ENCODE results near the gene YKT6. TPM values are rescaled to one million over a fixed set of nuclear protein-coding genes. Genes with fewer than 3 reads are reported as not detected.

The YKT6 gene
- total and polyA plus RNA-seq, 7 donors: 47.7 to 153 (median 68.7) TPM

DNA sequence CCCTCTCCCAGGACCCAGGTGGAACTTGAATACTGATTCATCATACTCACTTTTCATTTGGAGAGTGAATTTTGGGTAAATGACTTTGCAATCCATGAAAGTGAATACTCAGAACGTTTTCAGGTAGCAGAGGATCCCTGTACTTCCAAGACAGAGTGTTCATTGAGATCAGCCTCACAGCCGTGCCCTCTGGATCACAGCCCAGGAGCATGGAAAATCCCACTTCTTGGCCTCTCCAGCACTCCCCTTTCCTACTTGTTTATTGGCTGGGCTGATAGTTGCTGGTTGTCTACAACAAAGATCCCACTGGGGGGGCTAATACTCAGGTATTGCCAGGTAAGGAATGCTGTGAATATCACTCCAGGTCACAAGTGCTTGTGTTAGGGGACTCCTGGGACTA, 17.4 kb upstream of the YKT6 start:
- Histone ChIP-seq H3K4me1 (no peaks in the 10 kb centered on the region), H3K4me3 (no peak overlapping the region), H3K27ac (no peak overlapping the region), H3K9me3 (no peaks in the 10 kb centered on the region), H3K36me3 (ENCODE audit: insufficient read depth in 1 of 2, low read depth in 1 of 2) (no peaks in the 10 kb centered on the region), H3K27me3 (ENCODE audit: insufficient read depth in 3 of 3, low read length in 2 of 3) (peaks cover 0 to 2% (median 0%) of the 10 kb centered on the region in 3 donors)
- TF ChIP-seq, protein P1, sequence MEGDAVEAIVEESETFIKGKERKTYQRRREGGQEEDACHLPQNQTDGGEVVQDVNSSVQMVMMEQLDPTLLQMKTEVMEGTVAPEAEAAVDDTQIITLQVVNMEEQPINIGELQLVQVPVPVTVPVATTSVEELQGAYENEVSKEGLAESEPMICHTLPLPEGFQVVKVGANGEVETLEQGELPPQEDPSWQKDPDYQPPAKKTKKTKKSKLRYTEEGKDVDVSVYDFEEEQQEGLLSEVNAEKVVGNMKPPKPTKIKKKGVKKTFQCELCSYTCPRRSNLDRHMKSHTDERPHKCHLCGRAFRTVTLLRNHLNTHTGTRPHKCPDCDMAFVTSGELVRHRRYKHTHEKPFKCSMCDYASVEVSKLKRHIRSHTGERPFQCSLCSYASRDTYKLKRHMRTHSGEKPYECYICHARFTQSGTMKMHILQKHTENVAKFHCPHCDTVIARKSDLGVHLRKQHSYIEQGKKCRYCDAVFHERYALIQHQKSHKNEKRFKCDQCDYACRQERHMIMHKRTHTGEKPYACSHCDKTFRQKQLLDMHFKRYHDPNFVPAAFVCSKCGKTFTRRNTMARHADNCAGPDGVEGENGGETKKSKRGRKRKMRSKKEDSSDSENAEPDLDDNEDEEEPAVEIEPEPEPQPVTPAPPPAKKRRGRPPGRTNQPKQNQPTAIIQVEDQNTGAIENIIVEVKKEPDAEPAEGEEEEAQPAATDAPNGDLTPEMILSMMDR (IDR thresholded peaks at IDR 0.05): no peak
- intact Hi-C loops (cut with DNase I): no loop called here
- ATAC-seq (no peak), DNase-seq (no peak)
- WGBS, 3 donors: 12 to 23% (median 16%) methylated on average over 2 of the region's 2 CpGs

DNA sequence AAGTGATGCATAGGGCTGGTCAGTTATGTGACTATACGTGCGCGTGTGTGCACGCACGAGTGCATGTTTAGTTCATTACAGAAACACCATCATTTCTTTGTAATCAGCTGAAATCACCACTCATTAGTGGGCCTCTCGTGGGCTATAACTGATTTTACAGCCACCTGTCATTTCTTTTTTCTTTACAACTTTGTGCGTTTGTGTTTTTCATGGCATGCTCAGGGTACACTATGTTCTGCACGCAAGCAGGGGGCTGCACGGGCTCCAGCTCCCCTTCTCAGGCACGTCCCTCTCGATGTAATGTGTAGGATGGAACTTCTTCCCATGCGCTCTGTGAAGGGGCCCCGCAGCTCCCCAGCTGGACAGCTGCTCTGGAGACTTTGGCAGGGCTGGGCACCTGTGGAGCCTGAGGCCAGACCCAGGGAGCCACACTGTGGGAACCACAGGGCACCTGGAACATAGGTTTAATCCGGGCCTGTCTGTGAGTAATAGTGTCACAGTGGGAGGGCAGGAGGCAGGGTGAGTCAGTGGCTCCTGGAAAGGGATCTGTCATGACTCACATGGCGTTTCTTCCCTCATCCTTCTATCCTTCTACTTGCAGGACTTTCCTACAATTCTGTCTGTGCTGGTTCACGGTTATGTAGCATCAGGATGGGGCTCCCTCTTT, 16.4 kb upstream of the YKT6 start:
- intact Hi-C loops (cut with DNase I): no loop called here
- Histone ChIP-seq H3K36me3 (ENCODE audit: insufficient read depth in 1 of 2, low read depth in 1 of 2) (no peaks in the 10 kb centered on the region), H3K4me1 (no peaks in the 10 kb centered on the region), H3K9me3 (no peaks in the 10 kb centered on the region), H3K27ac (no peak overlapping the region), H3K27me3 (ENCODE audit: insufficient read depth in 3 of 3, low read length in 2 of 3) (peaks cover 0 to 2% (median 0%) of the 10 kb centered on the region in 3 donors), H3K4me3 (no peak overlapping the region)
- ATAC-seq (peak in 3 of 4 donors; percentile 57 to 79 (median 75)), DNase-seq (no peak)
- WGBS, 3 donors: 66 to 72% (median 69%) methylated on average over 16 of the region's 16 CpGs
- TF ChIP-seq, protein P1 (IDR thresholded peaks at IDR 0.05): no peak

DNA sequence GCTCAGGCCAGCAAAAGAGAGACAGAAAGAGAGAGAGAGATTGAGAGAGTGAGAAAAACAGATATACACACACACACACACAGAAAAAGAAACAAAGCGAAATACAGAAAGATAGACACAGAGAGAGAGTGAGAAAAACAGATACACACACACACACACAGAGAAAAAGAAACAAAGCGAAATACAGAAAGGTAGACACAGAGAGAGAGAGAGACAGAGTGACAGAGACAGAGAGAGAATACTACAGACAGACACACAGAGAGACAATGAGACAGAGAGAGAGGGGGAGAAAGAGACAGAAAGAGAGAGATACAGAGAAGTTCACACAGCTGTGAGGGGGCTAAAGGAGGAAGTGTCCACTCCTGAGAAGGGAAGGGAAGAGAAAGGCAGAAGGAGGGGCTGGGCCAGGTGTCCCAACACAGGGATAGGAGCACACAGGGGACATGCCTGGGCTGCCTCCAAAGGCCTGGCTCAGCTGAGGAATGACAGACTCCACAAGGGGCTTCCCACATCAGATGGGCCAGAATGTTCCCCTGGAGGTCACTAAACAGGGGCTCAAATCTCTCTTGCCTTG, 15.8 kb upstream of the YKT6 start:
- H3K9me3 ChIP-seq: no peaks in the 10 kb centered on the region
- TF ChIP-seq, protein P1 (IDR thresholded peaks at IDR 0.05): no peak
- H3K4me1 ChIP-seq: no peaks in the 10 kb centered on the region
- DNase-seq (no peak), ATAC-seq (no peak)
- peaks cover 0 to 2% (median 0%) of the 10 kb centered on the region in 3 donors for H3K27me3 ChIP-seq (ENCODE audit: insufficient read depth in 3 of 3, low read length in 2 of 3)
- intact Hi-C loops (cut with DNase I): no loop called here
- no peaks in the 10 kb centered on the region for H3K36me3 ChIP-seq (ENCODE audit: insufficient read depth in 1 of 2, low read depth in 1 of 2)
- 93 to 96% (median 95%) methylated on average over 2 of the region's 2 CpGs for WGBS, 3 donors
- no peak overlapping the region for H3K27ac ChIP-seq
- no peak overlapping the region for H3K4me3 ChIP-seq

DNA sequence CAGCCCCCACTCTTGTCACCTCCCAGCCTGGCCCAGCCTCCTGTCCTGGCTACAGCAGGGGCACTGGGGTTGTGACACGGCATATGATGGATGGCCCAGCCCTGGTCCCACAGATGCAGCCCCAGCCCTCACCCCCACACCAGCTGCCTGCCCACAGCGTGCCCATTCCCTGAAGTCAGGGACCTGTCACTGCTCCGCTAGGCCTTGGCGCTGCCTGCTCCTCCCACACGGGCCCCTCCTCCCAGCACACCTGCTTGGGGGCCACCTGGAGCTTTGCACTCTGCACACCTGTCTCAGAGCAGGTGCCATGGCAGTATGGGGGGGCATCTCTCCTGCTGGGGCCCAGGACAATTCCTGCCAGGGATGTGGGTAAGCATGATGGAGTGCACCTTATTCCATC, 15.0 kb upstream of the YKT6 start:
- intact Hi-C loops (cut with DNase I): no loop called here

More for the DNA sequence above, 15.0 kb upstream of the YKT6 start:
- Histone ChIP-seq H3K9me3 (no peaks in the 10 kb centered on the region), H3K27ac (no peak overlapping the region), H3K36me3 (ENCODE audit: insufficient read depth in 1 of 2, low read depth in 1 of 2) (no peaks in the 10 kb centered on the region), H3K4me1 (no peaks in the 10 kb centered on the region), H3K27me3 (ENCODE audit: insufficient read depth in 3 of 3, low read length in 2 of 3) (peaks cover 0 to 4% (median 0%) of the 10 kb centered on the region in 3 donors), H3K4me3 (no peak overlapping the region)
- DNase-seq: no peak
- WGBS, 3 donors: 68 to 73% (median 70%) methylated on average over 5 of the region's 5 CpGs
- TF ChIP-seq, protein P1 (IDR thresholded peaks at IDR 0.05): no peak
- no peak for ATAC-seq

Measured in psoas muscle (tissue), 8 donors.